Suprapubic skin (tissue), 4 donors: ENCODE data around the gene LMBR1L.

Source experiments
- POLR2A ChIP-seq, 2 donors: fragments of 450-650 bp; IDR thresholded peaks; one replicate each; pipeline ENCODE4 v1.6.1; 2017; ENCODE audit warnings: antibody characterized with exemption in 2 of 2, mild to moderate bottlenecking in 2 of 2, moderate library complexity in 2 of 2
- POLR2AphosphoS5 ChIP-seq, 3 donors: sonication (generic); formaldehyde crosslinking; IDR thresholded peaks; one replicate each; pipeline ENCODE4 v1.6.1; 2017; ENCODE audit warnings: antibody characterized with exemption in 3 of 3
- TF ChIP-seq, protein P1 (sequence below), 2 donors: fragments of 200-600 bp in 1 of 2; fragments of 450-650 bp in 1 of 2; sonication (generic) in 1 of 2; IDR thresholded peaks; one replicate each; pipeline ENCODE4 v1.5.1; 2016 to 2019; ENCODE audit warnings: antibody characterized with exemption in 2 of 2, mild to moderate bottlenecking in 1 of 2, moderate library complexity in 1 of 2

DNA sequence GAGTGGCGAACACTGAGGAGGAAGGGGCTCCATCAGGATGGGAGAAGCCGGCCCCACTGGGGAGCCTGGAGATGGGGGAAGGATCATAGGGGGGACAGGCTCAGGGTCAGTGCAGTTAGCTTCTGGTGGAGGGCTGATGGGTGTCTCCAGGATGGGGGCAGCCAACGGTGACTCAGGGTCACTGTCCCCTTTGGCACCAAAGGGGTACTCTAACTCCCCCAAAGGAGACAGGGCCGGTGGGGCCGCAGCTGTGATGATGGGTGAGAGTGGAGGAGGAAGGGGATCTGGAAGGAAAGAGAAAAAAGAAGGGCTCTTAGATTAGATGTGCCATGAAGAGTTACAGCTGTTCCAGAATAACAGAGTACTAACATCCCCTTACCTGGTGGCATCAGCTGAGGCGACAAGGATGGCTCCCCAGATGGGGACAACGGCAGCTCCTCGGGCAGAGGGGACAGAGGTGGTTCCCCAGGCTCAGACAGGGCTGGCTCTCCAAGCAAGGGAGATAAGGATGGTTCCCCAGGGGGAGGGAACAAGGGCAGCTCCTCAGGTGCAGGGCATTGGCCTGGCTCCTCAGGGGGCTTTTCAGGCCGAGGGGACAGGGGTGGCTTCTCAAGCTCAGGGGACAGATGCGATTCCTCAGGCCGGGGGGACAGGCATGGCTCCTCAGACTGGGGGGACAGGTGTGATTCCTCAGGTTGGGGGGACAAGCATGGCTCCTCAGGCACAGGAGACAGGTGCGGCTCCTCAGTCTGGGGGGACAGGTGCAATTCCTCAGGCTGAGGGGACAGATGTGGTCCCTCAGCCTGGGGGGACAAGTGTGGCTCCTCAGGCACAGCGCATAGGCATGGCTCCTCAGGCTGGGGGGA lies 59.9 kb downstream of the LMBR1L start:
- TF ChIP-seq, protein P1, sequence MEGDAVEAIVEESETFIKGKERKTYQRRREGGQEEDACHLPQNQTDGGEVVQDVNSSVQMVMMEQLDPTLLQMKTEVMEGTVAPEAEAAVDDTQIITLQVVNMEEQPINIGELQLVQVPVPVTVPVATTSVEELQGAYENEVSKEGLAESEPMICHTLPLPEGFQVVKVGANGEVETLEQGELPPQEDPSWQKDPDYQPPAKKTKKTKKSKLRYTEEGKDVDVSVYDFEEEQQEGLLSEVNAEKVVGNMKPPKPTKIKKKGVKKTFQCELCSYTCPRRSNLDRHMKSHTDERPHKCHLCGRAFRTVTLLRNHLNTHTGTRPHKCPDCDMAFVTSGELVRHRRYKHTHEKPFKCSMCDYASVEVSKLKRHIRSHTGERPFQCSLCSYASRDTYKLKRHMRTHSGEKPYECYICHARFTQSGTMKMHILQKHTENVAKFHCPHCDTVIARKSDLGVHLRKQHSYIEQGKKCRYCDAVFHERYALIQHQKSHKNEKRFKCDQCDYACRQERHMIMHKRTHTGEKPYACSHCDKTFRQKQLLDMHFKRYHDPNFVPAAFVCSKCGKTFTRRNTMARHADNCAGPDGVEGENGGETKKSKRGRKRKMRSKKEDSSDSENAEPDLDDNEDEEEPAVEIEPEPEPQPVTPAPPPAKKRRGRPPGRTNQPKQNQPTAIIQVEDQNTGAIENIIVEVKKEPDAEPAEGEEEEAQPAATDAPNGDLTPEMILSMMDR (IDR thresholded peaks at IDR 0.05) = no peak
- TF ChIP-seq POLR2AphosphoS5 (IDR thresholded peaks at IDR 0.05) = no peak
- TF ChIP-seq POLR2A (IDR thresholded peaks at IDR 0.05) = no peak
